GM21825 (cell line): Measurements from ENCODE around the gene RAB10.
"Not testable (repeated sequence)": the region's sequence is repeated elsewhere in the genome, so short reads cannot be mapped to it uniquely, and the experiment has no call there.

Experiments
- ATAC-seq: cut with Tn5 transposase; IDR thresholded peaks from one replicate; pipeline ENCODE4 v1.9.1; 2021; ENCODE audit warnings: mild to moderate bottlenecking, moderate library complexity; ENCODE audit not compliant: unreplicated experiment

Gene RAB10

DNA sequence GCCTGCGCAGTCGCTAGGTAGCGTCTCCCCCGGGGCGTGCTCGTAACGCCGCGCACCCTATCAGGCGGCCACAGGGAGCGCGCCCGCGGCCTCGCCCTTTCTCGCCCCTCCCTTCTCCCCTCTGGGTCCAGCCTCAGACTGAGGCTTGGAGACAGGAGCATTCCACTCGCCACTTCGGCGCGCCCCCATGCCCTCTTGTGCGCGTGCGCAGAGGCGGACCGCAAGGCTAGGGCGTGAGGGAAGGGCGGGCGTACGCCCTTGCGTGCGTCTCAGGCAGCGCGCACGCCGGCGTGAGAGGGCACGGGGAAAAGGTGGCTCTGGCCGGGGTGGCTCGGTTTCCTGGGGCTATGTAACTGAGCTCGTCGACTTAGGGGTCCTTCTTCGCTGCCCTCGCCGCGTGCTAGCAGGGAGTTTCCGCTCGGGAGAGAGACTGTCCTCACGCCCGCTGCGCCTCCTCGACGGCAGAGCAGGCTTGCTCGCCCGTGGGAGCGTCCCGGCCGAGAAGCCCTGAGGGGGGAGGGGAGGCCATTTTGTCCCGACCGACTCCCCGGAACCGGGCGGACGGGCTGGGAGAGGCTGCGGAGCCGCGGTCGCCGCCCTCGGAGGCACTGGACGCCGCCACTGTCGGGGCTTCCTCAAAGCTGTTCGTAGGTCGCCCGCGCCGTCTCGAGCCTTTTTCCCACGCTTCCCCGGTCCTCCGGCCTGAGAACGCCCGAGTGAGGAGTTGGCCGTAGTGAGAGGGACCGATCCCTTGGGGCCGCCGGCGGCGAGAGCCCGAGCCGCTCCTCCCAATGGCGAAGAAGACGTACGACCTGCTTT is at the start of gene RAB10:
Gene RAB10 (plus strand): TSS at position 267 of the 819 bp plus-strand sequence. CDS start 525 bp downstream, at position 792.
- peak; percentile 82 for ATAC-seq

DNA sequence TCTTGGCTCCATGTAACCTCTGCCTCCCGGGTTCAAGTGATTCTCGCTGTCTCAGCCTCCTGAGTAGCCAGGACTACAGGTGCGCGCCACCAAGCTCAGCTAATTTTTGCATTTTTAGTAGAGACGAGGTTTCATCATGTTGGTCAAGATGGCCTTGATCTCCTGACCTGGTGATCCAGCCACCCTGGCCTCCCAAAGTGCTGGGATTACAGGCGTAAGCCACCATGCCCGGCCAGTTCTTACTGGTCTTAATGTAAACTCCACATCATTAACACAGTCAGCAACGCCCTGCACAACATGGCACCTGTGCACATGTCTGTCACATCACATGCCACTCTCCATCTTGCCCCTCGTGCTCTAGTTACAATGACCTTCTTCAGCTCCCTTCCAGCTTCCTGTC is 45.8 kb upstream of the RAB10 start:
- no peak for ATAC-seq

DNA sequence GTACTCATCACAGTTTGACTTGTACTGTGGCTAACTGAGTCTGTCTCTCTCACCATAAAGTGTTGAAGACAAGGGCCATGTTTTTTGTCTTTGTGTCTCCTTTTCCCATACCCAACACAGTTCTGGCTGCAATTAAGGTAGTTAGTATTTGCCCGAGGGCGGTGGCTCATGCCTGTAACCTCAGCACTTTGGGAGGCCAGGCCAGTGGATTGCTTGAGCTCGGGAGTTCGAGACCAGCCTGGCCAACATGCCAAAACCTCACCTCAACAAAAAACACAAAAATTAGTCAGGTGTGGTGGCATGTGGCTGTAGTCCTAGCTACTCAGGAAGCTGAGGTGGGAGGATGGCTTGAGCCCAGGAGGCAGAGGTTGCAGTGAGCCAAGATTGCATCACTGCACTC is 44.7 kb upstream of the RAB10 start:
- ATAC-seq = no peak

DNA sequence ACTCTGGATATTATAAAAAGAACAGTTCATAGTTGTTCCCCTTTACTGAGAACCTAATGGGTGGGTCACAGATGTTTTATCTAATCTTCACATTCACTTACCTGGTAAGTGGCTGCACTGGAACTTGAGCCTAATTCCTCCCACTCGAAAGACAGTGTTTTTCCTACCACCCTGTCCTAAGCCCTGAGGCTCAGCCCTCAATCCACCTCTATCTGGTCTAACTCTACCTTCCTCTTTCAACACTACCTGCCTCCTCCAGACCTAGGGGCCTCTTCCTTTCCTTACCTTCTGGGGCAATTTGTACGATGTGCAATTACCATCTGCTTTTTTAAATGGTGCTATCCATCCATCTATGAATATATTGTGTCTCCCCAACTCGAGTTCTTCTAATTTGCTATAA is 41.9 kb upstream of the RAB10 start:
- no peak for ATAC-seq

DNA sequence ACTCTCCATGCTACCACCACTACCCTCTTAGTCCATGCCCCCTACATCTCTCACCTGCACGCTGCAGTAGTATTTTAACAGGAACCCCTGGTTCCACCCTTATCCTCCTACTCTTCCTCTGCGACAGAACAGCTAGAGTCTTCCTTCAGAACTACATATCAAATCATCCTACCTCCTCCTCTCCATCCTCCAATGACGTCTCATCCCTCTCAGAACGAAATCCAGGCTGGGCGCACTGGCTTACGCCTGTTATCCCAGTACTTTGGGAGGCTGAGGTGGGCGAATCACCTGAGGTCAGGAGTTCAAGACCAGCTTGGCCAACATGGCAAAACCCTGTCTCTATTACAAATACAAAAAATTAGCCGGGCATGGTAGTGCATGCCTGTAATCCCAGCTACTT is 41.3 kb upstream of the RAB10 start:
- no peak for ATAC-seq

DNA sequence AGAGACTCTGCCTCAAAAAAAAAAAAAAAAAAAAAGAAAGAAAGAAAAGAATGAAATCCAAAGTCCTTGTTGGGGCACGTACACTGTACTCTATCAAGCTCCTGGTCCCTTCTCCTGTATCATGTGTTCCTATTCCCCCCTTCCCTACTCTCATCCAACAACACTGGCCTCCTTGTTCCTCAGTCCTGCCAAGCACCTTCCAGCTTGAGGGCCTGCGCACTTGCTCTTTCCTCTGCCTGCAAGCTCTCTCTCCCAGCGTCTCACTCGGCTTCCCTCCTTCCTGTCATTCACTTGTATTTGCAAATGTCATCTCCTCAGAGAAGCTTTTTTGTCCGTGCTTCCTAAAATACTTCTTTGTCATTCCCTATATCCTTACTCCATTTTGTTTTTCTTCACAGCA is 40.8 kb upstream of the RAB10 start:
- ATAC-seq = no peak

DNA sequence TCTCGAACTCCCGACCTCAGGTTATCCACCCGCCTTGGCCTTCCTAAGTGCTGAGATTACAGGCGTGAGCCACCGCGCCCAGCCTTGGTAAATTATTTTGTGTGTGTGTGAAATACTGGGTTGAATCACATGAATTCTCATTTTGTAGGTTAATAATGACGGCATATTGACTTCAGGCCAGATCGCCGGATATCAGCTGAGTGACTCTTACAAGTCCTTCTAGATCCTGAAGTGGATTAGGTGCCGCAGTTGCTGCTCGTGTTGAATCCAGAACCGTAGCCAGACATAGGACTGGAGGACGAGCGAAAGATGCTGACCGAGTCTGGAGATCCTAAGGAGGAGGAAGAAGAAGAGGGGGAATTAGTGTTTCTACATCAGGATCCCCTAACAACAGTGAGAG is 39.4 kb upstream of the RAB10 start:
- ATAC-seq = no peak

DNA sequence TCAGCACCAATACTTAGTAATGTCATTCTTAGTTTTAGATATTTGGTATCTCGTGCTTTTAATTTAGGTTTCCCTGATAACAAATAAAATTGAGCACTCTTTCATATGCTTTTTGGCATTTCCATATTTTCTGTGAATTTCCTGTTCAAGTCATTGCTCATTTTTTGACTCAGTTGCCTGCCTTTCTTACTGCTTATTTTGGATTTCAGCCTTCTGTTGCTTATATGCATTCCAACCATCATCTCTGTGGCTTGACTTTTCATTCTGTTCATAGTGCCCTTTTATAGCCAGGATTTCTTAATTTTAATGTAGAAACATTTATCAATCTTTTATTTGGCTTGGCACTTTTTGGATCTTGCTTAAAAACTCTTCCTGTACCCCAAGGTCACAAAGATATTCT is 37.0 kb upstream of the RAB10 start:
- ATAC-seq = no peak

DNA sequence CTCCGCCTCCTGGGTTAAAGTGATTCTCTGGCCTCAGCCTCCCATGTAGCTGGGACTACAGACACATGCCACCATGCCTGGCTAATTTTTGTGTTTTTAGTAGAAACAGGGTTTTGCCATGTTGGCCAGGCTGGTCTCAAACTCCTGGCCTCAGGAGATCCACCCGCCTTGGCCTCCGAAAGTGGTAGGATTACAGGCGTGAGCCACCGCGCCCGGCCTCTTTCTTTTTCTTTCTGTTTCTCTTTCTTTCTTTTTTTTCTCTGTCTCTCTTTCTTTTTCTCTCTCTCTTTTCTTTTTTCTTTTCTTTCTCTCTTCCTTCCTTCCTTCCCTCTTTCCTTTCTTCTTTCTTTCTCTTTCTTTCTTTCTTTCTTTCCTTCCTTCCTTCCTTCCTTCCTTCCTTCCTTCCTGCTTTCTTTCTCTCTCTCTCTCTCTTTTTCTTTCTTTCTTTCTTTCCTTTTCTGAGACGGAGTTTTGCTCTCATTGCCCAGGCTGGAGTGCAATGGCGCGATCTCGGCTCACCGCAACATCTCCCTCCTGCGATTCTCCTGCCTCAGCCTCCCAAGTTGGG is 35.0 kb upstream of the RAB10 start:
- not testable (repeated sequence) for ATAC-seq

DNA sequence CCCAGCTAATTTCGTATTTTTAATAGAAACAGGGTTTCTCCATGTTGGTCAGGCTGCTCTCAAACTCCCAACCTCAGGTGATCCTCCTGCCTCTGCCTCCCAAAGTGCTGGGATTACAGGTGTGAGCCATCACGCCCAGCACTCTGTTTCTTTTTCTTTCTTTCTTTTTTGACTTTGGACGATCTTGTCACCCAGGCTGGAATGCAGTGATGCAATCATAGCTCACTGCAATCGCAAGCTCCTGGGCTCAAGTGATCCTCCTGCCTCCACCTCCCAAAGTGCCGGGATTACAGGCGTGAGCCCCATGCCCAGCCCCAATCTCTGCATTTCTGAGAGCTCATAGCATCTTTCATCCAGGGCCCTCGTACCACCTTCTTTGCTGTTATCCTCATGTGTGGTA is 34.5 kb upstream of the RAB10 start:
- ATAC-seq = not testable (repeated sequence)

DNA sequence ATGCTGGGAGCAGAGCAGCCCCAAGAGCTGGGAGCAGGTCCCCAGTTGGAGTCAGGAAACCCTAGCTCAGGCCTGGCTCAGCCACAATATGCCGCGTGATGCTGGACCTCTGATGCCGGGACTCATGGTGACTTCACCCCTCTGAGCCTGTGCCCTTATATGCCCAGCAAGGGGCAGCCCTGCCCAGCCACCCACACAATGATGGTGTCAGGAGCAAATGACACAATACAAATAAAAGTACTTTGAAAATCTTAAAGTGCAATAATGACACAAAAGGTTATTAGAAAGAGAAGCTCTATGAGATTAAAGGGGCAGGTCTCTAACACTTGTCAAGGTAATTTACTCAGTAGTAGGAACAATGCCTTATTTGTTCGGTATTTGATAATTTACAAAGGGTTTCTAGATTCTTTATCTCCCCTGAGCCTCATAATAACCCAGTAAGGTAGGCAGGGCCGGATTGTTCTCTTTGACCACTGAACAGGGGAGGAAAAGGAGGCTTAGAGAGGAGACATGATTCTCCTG is 33.3 kb upstream of the RAB10 start:
- no peak for ATAC-seq

DNA sequence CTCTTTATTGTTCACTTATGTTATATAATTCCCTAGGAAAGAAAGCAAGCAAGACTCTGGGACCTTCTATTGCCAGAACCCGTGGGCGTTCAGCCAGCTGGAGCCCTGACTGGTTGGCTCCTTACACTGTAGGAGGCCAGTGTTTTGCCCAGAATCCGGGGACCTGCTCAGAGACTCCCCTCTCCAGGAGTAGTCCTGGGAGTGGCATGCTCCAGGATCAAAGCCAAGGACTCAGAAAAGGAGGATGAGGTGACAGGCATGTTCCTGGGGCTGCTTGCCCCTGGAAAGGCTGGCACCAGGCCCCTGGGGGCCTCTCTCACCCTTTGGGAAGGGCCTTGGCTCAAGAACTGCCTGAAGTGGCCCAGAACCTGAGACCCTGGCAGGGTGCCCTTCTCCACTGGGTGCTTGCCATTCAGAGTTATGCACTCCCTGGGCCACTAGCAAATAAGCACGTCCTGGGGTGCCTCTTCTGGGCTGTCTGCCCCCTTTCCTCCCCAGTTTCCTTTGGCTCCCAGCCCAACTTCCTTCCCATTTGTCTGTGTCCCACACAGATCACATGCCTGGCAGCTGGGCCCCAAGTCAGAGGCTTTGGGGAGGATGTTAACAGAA is 32.0 kb upstream of the RAB10 start:
- no peak for ATAC-seq

DNA sequence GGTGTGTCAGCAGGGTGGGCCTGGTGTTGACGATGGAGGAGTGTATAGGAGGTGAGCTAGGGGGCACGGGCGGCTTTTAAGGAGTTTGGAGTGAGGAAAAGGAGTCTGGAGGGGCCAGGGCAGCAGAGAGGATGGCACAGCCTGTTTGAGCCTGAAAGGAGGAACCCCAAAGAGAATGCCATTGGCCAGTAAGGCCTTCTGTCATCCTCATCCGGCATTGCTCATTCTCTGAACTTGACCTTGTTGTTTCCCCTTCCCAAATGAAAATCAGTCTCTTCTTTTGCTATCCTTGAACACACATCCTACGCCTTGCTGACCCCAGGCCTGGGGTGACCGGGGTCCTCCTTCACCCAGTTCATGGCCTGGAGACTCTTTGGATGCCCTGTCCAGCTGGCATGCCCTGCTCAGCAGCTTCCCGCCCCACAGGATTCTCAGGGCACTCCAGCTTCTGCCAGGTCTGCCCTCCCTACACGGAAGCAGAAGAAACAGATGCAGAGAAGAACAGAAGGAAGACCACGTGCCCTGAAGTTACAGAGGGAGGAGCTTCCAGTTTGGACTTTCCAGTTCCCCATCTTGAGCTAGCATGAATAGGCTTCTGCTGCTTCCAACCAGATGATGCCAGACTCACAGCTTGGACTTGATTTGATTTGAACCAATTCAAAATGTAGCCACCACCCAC is 31.1 kb upstream of the RAB10 start:
- no peak for ATAC-seq

DNA sequence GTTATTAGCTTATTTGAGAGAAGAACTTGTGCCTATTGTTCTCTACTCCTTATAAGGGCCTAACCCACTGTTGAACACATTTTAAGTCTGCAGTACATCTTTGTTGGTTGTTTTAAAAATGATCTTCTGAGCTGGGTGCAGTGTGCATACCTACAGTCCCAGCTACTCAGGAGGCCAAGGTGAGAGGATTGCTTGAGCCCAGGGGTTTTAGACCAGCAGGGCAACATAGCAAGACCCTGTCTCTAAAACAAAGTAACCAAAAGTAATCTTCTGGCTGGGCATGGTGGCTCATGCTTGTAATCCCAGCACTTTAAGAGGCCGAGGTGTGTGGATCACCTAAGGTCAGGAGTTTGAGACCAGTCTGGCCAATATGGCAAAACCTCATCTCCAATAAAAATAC is 25.8 kb upstream of the RAB10 start:
- no peak for ATAC-seq

DNA sequence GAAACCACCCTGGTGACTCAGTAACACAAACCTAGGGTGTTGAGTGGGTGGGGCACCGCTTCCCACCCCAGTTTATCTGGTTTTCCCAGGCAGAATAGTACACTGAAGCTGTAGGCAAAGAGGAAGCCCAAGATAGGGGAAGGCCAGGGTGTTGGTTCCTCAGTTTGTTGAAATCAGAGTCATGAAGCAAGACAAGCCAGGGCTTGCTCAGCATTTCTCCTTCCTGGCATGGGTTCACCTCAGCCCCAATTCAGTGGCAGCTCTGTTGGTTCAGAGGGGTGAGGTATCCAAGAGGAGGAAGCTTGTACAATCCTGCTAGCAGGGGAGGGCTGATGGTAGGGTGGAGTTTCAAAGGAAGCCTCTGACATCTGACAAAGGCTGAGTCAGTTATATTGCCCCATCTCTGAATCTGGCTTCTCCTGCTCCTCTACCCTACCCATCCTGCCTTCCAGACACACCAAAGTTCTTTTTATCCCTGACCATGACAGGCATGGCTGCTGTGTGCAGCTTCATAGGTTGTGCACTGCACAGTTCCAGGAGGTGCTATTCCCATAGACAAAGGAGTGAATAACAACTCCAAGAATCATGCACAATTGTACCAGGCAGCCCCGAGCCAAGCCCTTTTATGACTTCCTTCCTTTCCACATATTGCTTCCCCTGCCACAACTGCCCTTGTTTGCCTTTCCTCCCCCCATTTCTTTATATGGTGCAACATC is 24.9 kb upstream of the RAB10 start:
- ATAC-seq = no peak

DNA sequence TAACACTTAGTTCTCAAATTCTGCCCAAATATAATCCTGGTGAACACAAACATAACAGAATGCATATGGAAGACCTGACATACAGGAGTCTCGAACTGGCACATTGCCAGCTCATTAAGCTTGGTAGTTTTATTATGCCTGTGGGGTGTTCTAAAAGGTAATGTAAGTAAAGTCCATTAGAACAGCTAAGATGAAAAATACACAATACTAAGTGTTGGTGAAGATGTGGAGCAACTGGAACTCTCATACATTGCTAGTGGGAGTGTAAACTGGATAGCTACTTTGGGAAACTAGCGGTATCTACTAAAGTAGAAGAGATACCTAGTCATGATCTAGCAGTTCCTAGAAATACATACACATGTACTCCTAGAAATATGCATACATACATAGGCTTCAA is 24.3 kb upstream of the RAB10 start:
- ATAC-seq = no peak

DNA sequence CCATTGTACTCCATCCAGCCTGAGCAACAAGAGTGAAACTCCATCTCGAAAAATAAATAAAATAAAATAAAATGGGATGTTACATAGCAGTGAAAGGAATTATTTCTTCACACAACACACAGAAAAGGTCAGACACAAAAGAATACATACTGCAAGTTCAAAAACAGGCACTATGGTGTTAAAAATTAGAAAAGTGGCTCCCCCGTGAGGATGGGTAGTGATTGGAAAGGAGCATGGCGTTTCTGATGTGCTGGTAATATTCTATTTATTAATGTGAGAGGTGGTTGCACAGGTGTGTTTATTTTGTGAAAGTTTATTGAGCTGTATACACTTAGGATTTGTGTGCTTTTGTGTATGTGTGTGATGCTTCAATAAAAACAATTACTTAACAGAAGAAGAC is 22.9 kb upstream of the RAB10 start:
- no peak for ATAC-seq

DNA sequence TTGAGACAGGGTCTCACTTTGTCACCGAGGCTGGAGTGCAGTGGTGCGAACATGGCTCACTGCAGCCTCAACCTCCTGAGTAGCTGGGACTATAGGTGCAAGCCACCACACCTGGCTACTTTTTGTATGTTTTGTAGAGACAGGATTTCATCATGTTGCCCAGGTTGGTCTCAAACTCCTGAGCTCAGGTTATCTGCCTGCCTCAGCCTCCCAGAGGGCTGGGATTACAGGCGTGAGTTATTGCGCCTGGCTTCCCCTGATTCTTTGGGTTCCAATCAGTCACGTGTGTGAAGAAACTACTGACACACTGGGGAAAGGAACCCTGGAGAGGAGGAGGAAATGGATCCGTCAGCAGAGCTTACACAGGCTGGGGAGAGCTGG is 22.3 kb upstream of the RAB10 start:
- ATAC-seq = no peak

DNA sequence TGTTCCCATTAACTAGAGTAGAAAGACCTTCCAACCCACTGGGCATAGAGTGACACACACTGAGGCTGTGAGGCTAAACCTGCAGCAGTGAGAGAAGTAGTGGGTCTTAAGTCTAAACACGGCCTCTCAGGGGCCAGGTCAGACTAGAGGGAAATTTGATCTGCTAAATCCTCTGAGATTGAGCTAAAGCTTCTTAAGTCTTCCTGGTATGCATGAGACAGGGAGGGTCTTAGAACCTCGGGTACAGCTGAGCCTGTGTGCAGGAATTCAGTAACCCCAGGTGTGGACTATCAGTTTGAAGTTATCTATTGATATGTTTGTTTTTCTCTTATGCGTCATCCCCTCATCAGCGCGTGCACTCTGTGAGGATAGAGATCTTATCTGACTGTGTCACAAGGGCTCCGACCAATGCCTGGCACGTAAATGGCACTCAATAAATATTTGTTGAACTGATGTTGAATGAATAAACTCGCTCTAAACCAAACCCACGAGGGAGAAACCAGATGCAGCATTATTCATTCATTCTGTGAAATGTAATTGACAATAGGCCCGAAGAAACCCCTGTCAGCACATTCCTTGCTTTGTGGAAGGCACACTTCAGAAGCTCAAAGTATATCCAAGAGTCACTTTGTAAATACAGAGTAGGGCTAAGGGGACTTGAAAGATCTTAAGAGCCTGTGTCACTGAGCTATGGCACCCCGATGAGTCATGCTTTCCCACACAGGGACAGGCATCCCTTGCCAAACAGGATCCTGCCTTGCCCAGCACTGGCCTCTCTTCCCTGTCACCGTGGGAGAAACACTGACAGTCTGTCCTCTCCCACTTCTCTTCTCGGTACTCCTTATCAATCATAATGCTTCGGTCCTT is 21.7 kb upstream of the RAB10 start:
- ATAC-seq = no peak

DNA sequence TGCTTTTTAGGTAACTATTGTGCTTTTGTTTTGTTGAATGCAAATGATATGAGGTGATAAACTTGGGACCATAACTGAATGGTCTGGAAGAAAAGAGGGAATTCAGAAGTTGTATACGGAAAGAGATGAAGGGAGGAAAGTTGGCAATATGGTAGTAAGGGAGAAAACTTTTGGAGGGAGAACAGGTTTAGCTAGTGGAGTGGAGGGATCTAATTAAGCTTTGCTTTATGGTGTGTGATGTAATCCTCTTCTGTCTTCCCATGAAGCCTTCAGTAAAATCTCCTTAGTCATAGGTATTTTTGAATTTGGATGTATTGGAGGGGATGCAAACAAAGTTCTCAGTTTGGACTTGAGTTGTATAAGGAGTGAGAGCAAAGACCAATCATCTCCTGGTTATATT is 20.2 kb upstream of the RAB10 start:
- no peak for ATAC-seq
